Activated CD4-positive, alpha-beta T cell treated with anti-CD3 and anti-CD28 coated beads, Interleukin-10, Interleukin-2, amounts not matched to agents 100 ng/mL and 50 ng/mL, durations not matched to agents 16 hours and 8 hours (primary cell): ENCODE measurements around the gene RPS19.

Experiments used
- DNase-seq: peaks from one replicate; pipeline ENCODE4 v3.0.0-alpha.2; 2020

The RPS19 gene

DNA sequence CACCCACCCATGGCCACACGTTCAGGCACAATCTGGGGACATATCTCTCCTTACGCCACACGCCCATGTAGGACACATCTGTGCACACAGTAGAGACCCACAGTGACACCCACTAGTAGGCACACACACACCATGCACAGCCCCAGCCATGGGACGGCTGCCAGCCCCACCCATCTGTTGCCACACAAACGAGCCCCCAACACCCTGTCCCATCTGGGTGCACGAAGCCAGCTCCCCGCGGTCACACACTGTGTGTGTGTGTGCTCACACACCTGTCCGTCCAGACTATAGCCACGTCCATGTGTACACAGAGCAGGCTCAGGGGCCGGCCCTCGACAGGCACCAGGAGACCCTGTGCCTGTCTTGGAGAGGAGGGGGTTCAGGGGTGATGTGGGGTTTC is 57.6 kb downstream of the RPS19 start:
- no peak for DNase-seq

DNA sequence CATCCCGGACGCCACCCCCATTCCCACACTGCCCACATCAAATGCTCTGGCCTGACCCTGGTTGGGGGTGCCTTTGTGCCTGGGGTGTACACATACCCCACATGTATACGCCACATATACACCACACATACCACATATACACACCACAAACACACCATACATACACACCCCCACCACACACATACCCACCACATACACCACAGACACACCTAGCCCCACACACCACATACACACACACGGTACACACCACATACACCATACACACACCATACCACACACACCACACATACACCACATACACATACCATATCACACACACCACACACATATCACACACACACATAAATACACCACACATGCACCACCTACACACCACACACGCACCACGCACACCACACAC is 58.0 kb downstream of the RPS19 start:
- DNase-seq: no peak

DNA sequence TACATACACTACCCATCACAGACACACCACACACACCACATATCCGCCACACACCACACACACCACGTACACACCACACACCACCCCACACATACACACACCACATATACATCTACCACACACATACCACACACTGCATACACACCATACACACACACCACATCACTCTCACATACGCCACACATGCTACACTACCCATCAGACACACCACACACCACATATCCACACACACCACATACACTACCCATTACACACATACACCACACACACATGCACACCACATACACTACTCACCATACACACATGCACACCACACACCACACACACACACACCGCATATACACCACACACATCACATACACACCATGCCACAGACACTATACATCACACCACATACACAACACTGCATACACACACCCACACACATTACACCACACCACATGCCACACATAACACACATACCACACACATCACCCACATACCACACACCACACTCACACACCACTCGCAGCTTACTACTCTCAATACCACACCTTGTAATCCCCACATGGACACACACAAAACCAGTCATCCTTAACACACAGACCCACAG is 58.7 kb downstream of the RPS19 start:
- DNase-seq: no peak

DNA sequence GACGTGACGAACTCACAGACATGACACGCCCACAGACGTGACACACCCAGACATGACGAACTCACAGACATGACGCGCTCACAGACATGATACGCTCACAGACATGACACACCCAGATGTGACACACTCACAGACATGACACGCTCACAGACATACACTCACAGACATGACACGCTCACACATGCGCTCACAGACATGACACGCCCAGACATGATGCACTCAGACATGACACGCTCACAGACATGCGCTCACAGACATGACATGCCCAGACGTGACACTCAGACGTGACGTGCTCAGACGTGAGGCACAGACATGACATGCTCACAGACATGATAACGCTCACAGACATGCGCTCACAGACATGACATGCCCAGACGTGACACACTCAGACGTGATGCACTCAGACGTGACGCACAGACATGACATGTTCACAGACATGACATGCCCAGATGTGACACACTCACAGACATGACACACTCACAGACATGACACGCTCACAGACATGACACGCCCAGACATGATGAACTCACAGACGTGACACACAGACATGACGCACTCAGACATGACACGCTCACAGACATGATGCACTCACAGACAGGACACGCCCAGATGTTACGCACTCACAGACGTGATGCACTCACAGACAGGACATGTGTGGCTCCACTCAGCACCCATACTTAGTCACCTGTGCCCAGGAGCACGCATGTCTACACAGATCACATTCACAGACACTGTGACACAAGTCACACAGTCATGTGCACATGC is 60.1 kb downstream of the RPS19 start:
- DNase-seq: no peak

DNA sequence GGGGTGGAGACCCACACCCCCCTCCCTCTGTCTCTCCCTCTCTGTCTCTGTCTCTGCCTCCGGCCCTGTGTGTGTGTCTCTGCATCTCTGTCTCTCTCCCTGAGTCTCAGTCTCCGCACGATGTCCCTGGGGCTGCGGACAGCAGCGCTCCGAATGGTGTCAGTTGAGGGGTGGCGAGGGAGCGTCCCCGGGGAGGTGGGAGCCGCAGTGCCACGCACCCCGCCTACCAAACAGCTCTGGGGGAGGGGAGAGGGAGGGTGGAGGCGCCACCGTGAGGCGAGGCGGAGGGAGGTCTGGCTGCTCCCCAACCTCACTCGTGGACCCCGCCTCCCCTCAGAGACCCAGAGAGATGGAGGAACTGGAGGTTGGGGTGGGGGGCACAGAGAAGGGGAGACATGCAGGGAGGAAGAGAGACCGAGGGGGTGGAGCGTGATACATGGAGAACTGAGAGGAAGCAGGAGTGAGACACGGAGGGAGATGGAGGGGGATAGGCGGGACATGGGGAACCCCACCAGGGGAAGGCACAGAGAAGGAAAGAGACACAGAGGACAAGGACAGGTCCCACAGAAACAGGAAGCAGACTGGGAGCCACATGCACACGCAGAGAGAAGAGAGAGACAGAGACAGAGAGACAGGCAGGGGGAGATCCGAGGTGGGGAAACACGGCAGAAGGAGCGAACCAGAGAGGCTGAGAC is 61.0 kb downstream of the RPS19 start:
- DNase-seq: no peak

DNA sequence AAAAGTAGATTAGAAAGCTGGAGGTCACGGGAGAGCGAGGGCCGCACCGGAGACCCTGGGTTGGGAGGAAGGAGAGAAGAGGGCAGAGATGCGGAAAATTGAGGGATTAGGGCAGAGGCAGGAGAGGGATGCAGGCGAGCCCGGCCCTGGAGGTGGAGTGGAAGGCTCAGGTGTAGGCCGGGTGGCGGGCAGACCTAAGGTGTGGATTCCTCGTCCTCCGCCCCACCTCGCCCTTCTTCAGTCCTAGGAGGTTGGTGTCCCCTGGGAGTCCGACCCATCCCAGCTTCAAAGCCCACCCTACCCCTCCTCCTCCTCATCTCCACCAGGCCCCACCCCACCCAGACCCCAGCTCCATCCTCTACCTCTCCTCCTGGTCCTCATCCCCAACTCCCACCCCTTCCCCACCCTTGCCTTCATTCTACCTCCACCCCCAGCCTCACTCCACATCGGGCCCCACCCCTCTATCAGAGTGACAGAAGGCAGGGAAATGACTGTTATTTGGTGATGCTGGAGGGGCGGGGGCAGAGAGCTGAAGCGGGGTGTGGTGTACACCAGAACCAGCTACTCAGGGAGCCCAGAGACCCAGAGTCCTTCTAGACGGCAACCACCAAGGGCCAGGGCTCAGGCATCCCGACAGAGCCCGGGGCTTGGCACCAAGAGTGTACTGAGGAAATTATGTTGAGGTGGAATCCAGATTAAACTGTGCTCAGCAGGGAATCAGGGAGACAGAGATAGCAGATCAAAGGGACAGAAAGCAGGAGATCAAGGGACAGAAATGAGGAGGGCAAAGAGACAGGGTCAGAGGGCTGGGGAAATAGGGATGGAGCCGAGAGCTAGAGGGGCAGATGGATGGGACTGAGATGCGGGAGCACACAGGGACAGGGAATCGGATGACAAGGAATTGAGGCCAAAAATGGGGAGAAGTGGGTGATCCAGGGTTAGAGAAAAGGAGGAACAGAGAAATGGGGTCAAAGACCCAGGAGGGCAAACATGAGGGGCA is 61.8 kb downstream of the RPS19 start:
- DNase-seq: no peak
